ENCODE results near the gene ASS1. TPM values are rescaled to one million over a fixed set of nuclear protein-coding genes. Genes with fewer than 3 reads are reported as not detected.

The ASS1 gene
- total and polyA plus RNA-seq, 4 experiments from 2014 or later = not detected

DNA sequence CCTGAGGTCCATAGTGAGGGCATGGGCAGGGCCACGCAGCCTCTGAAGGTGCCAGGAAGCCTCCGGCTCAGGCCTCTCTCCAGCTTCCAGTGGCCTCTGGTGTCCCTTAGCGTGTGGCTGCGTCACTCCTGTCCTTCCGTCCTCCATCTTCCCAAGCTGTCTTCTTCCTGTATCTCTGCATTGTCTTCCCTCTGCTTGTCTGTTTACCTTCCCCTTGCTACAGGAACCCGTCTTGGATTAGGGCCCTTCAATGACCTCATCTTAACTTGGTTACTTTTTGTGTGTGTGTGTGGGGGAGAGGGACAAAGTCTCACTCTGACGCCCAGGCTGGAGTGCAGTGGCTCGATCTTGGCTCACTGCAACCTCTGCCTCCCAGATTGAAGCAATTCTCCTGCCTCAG, 14.4 kb downstream of the ASS1 start:
- peaks cover 7 to 8% of the 10 kb centered on the region in 2 donors for H3K27me3 Mint-ChIP-seq
- peaks cover 0 to 1% (median 0%) of the 10 kb centered on the region in 8 donors for H3K9me3 Mint-ChIP-seq
- no peak overlapping the region for H3K27ac Mint-ChIP-seq
- Histone ChIP-seq H3K27ac (ENCODE audit: low read depth, low read length) (no peak overlapping the region), H3K27me3 (ENCODE audit: insufficient read depth, low read length) (no peaks in the 10 kb centered on the region), H3K36me3 (ENCODE audit: insufficient read depth, low read length) (no peaks in the 10 kb centered on the region), H3K9me3 (ENCODE audit: control insufficient read depth in 1 of 2, low read length in 2 of 2) (no peaks in the 10 kb centered on the region), H3K4me1 (ENCODE audit: insufficient read depth, low read length) (no peaks in the 10 kb centered on the region), H3K4me3 (ENCODE audit: low read length in 2 of 2) (no peak overlapping the region)
- POLR2A ChIA-PET (ENCODE audit: partially characterized antibody) = no interaction called here
- H3K4me1 Mint-ChIP-seq = no peaks in the 10 kb centered on the region
- intact Hi-C loops (cut with micrococcal nuclease) = no loop called here
- CTCF ChIA-PET (ENCODE audit: partially characterized antibody) = interaction anchor here (14.7 kb wide), 1 partner anchor 225 kb away, joined by 171 read pairs; no protein-coding TSS in a partner anchor
- H3K4me3 Mint-ChIP-seq = no peak overlapping the region
- H3K36me3 Mint-ChIP-seq = no peaks in the 10 kb centered on the region
- no peak for DNase-seq

DNA sequence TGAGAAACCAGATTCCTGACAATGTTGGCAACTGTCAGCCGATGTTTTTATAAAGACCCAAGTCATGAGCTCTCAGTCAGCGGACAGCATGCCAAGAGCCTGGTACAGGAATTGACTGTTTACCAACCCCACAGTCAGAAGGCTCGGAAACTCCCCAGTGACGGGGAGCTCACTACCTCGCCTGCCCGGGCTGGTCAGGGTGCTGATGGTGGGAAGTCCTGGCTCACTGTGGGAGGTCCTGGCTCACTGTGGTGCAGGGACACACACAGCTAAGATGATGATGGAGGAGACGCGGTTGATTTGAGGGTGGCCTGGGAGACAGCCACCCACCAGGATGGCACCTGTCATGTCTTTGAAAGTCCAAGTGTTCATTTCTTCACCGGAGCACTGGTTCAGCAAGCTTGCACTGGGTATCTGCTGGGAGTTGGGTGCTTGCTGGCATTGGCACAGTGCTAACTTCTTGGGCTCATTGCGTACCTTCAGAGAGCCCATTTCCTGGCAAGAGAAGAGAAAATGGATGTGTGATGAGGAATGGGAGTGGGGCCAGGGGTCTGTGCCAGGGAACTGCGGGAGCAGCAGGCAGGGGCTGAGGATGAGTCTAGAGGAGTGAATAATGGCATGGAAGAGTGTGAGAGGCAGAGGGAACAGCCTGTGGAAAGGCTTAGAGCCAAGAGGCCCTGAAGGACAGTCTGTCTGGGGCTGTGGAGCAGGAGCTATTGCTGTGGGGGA, 15.3 kb downstream of the ASS1 start:
- CTCF ChIA-PET (ENCODE audit: partially characterized antibody) = interaction anchor here (0.5 to 14.7 kb wide), 8 partner anchors 10 to 587 kb away, joined by 3 to 171 read pairs (median 4); no protein-coding TSS in a partner anchor
- Mint-ChIP-seq H3K4me3 (peak overlapping the region in 1 of 8 donors; percentile 2), H3K4me1 (no peaks in the 10 kb centered on the region), H3K27ac (no peak overlapping the region), H3K36me3 (no peaks in the 10 kb centered on the region), H3K9me3 (peaks cover 0 to 1% (median 0%) of the 10 kb centered on the region in 8 donors), H3K27me3 (peaks cover 7 to 9% of the 10 kb centered on the region in 2 donors)
- Histone ChIP-seq H3K27me3 (ENCODE audit: insufficient read depth, low read length) (no peaks in the 10 kb centered on the region), H3K36me3 (ENCODE audit: insufficient read depth, low read length) (no peaks in the 10 kb centered on the region), H3K27ac (ENCODE audit: low read depth, low read length) (no peak overlapping the region), H3K4me3 (ENCODE audit: low read length in 2 of 2) (no peak overlapping the region), H3K4me1 (ENCODE audit: insufficient read depth, low read length) (no peaks in the 10 kb centered on the region), H3K9me3 (ENCODE audit: control insufficient read depth in 1 of 2, low read length in 2 of 2) (no peaks in the 10 kb centered on the region)
- intact Hi-C loops (cut with micrococcal nuclease) = loop anchor here (5.0 kb wide), 3 partner anchors 407 to 587 kb away; no protein-coding TSS in a partner anchor
- POLR2A ChIA-PET (ENCODE audit: partially characterized antibody) = interaction anchor here (1.2 kb wide), 1 partner anchor 222 kb away, joined by 4 read pairs; no protein-coding TSS in a partner anchor
- no peak for DNase-seq

DNA sequence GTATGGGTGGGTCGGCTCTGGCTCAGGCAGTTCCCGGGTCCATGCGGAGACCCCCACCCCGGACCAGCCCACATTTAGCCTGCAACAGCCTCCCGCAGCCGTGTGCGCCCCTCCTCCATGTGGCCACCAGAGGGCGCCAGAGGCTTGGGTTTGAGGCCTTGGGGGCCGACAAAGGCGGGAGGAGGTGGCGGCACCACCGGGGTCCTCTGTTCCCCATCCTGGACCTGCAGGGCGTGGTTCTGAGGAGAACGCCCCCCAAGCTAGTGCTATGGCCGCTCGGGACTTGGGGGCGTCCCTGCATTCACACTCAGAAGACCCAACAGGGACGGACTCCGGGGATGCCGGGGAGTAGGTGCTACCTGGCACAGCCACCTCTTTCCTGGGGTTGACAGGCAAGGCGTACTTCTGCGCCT, 16.5 kb downstream of the ASS1 start:
- H3K4me3 ChIP-seq (ENCODE audit: low read length in 2 of 2) = no peak overlapping the region
- no peaks in the 10 kb centered on the region for H3K9me3 ChIP-seq (ENCODE audit: control insufficient read depth in 1 of 2, low read length in 2 of 2)
- Mint-ChIP-seq H3K36me3 (no peaks in the 10 kb centered on the region), H3K27me3 (peaks cover 7 to 9% of the 10 kb centered on the region in 2 donors), H3K4me1 (no peaks in the 10 kb centered on the region), H3K9me3 (peaks cover 0 to 1% (median 0%) of the 10 kb centered on the region in 8 donors), H3K4me3 (no peak overlapping the region), H3K27ac (no peak overlapping the region)
- H3K36me3 ChIP-seq (ENCODE audit: insufficient read depth, low read length) = no peaks in the 10 kb centered on the region
- peak; percentile 53 to 68 (median 58) for DNase-seq
- no peaks in the 10 kb centered on the region for H3K27me3 ChIP-seq (ENCODE audit: insufficient read depth, low read length)
- H3K4me1 ChIP-seq (ENCODE audit: insufficient read depth, low read length) = no peaks in the 10 kb centered on the region
- H3K27ac ChIP-seq (ENCODE audit: low read depth, low read length) = no peak overlapping the region
- ChIA-PET POLR2A (ENCODE audit: partially characterized antibody) (interaction anchor here (1.2 kb wide), 1 partner anchor 221 kb away, joined by 4 read pairs; no protein-coding TSS in a partner anchor), CTCF (ENCODE audit: partially characterized antibody) (interaction anchor here (0.8 to 14.7 kb wide), 5 partner anchors 11 to 586 kb away, joined by 3 to 171 read pairs (median 7); no protein-coding TSS in a partner anchor)
- intact Hi-C loops (cut with micrococcal nuclease) = loop anchor here (1.0 to 5.0 kb wide), 4 partner anchors 221 to 586 kb away; no protein-coding TSS in a partner anchor

DNA sequence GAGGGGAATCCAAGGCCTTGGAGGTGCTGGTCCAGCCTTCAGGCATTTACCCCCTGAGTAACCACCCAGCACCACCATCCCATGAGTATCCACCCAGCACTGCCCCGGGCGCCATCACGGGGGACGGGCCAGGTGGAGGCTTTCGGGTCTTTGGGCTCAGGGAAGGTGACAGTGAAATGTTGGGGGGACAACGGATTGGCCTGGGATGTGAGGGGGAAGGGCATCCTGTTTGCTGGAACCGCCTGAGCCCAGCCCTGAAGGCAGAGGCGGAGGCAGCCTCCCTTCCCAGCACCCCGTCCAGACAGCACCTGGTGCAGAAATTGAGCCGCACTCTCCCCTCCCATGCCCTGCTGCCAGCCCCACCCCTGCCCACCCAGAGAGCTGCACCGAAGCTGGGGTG, 17.0 kb downstream of the ASS1 start:
- intact Hi-C loops (cut with micrococcal nuclease) = loop anchor here (1.0 to 5.0 kb wide), 4 partner anchors 221 to 586 kb away; no protein-coding TSS in a partner anchor
- peaks cover 7 to 12% of the 10 kb centered on the region in 2 donors for H3K27me3 Mint-ChIP-seq
- H3K4me1 ChIP-seq (ENCODE audit: insufficient read depth, low read length) = no peaks in the 10 kb centered on the region
- no peak overlapping the region for H3K27ac ChIP-seq (ENCODE audit: low read depth, low read length)
- H3K4me3 ChIP-seq (ENCODE audit: low read length in 2 of 2) = no peak overlapping the region
- H3K36me3 ChIP-seq (ENCODE audit: insufficient read depth, low read length) = no peaks in the 10 kb centered on the region
- no peaks in the 10 kb centered on the region for H3K36me3 Mint-ChIP-seq
- no peak for DNase-seq
- POLR2A ChIA-PET (ENCODE audit: partially characterized antibody) = interaction anchor here (1.2 kb wide), 1 partner anchor 220 kb away, joined by 4 read pairs; no protein-coding TSS in a partner anchor
- H3K9me3 Mint-ChIP-seq = peaks cover 0 to 1% (median 0%) of the 10 kb centered on the region in 8 donors
- no peak overlapping the region for H3K4me3 Mint-ChIP-seq
- no peaks in the 10 kb centered on the region for H3K9me3 ChIP-seq (ENCODE audit: control insufficient read depth in 1 of 2, low read length in 2 of 2)
- no peak overlapping the region for H3K27ac Mint-ChIP-seq
- no peaks in the 10 kb centered on the region for H3K27me3 ChIP-seq (ENCODE audit: insufficient read depth, low read length)
- H3K4me1 Mint-ChIP-seq = no peaks in the 10 kb centered on the region
- CTCF ChIA-PET (ENCODE audit: partially characterized antibody) = interaction anchor here (1.0 to 14.7 kb wide), 5 partner anchors 10 to 404 kb away, joined by 3 to 171 read pairs (median 3); no protein-coding TSS in a partner anchor

DNA sequence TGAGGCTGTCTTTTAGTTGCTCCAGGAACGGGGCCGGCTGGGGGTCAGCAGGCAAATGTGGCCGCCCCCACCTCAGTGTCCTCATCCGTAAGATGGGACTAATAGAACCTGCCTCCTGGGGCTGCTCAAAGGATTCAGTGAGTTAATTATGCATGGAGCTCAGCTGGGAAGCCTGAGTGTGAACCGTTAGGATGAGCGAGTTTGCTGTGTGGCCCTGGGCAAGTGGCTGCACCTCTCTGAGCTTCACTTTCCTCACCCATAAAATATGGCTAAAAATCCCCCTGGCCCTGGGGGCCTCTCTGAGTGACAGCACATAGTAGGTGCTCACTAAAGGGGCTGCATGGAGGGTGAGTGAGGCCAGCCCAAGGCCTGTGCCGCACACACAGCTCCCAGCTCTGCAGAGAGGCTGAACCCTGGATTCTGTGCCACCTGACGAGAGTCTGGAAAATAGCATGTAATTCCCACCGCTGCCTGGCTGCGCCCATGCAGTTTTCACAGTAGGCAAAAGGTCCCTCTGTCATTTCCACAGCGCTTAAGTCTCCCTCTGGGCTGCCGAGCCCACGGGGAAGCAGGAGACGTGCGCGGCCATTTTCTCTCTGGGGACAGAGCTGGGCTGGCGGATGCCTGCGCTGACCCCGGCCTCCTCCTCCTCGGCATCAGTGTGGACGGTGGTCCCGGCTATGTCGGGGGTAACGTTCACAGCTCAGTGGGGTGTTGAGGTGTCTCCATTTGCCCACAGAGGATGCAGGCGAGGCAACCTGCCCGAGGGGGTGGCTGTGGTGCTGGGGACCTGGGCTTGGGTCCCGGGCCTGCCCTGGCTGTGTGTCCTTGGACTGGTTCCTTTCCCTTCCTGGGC, 18.2 kb downstream of the ASS1 start:
- Histone ChIP-seq H3K4me1 (ENCODE audit: insufficient read depth, low read length) (no peaks in the 10 kb centered on the region), H3K27ac (ENCODE audit: low read depth, low read length) (no peak overlapping the region), H3K27me3 (ENCODE audit: insufficient read depth, low read length) (no peaks in the 10 kb centered on the region), H3K9me3 (ENCODE audit: control insufficient read depth in 1 of 2, low read length in 2 of 2) (no peaks in the 10 kb centered on the region), H3K36me3 (ENCODE audit: insufficient read depth, low read length) (no peaks in the 10 kb centered on the region), H3K4me3 (ENCODE audit: low read length in 2 of 2) (no peak overlapping the region)
- intact Hi-C loops (cut with micrococcal nuclease) = loop anchor here (5.0 kb wide), 3 partner anchors 404 to 584 kb away; no protein-coding TSS in a partner anchor
- POLR2A ChIA-PET (ENCODE audit: partially characterized antibody) = no interaction called here
- peaks cover 15 to 22% of the 10 kb centered on the region in 2 donors for H3K27me3 Mint-ChIP-seq
- H3K9me3 Mint-ChIP-seq = peaks cover 0 to 1% (median 0%) of the 10 kb centered on the region in 8 donors
- no peaks in the 10 kb centered on the region for H3K4me1 Mint-ChIP-seq
- H3K4me3 Mint-ChIP-seq = no peak overlapping the region
- DNase-seq = no peak
- CTCF ChIA-PET (ENCODE audit: partially characterized antibody) = interaction anchor here (0.7 to 14.7 kb wide), 4 partner anchors 25 to 584 kb away, joined by 3 to 171 read pairs (median 3); no protein-coding TSS in a partner anchor
- no peaks in the 10 kb centered on the region for H3K36me3 Mint-ChIP-seq
- peak overlapping the region in 1 of 7 donors; percentile 29 for H3K27ac Mint-ChIP-seq

DNA sequence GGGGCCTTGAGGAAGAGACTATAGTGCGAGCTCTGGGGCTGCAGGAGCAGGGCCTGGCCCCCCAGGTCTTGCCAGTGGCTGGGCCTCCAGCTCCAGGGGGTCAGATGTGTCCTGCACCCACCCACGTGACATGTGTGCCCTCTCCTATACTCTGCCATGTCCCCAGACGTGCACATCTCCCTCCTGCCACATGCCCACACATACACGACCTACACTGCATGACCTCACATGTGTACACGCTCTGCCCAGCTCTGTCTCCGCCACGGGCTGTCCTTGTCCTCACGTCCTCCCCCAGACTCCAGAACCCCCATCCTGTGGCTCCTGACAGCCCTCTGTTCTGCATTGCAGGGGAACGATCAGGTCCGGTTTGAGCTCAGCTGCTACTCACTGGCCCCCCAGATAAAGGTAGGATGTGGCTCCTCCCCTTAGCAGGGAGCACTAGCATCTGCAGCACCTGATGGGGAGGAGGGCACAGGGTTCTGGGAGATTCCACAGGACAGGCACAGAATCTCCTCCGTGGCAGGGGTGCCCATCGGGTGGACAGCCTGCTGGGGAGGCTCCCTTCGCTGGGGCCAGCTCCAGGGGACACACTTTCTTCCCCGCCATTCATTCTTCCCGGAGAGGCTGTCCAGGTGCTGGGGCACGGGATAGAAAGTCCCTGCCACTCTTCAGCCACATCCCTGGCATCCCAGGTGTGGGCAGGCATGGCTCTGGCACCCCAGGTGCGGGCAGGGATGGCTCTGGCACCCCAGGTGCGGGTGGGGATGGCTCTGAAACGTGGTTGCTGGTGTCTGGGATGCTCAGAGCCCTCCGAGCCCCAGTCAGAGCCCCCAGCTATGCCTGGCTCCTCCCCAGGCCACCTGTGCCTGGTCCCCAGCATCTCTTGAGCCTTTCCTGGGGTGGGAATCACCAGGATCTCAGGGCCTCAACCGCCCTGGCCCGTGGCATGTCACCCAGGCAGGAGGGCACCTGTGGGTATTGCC, 19.3 kb downstream of the ASS1 start:
- Histone ChIP-seq H3K27me3 (ENCODE audit: insufficient read depth, low read length) (no peaks in the 10 kb centered on the region), H3K4me1 (ENCODE audit: insufficient read depth, low read length) (no peaks in the 10 kb centered on the region), H3K27ac (ENCODE audit: low read depth, low read length) (no peak overlapping the region), H3K4me3 (ENCODE audit: low read length in 2 of 2) (no peak overlapping the region), H3K9me3 (ENCODE audit: control insufficient read depth in 1 of 2, low read length in 2 of 2) (no peaks in the 10 kb centered on the region), H3K36me3 (ENCODE audit: insufficient read depth, low read length) (no peaks in the 10 kb centered on the region)
- no peaks in the 10 kb centered on the region for H3K36me3 Mint-ChIP-seq
- H3K4me1 Mint-ChIP-seq = no peaks in the 10 kb centered on the region
- H3K9me3 Mint-ChIP-seq = peaks cover 0 to 1% (median 0%) of the 10 kb centered on the region in 8 donors
- no peak overlapping the region for H3K27ac Mint-ChIP-seq
- ChIA-PET POLR2A (ENCODE audit: partially characterized antibody) (no interaction called here), CTCF (ENCODE audit: partially characterized antibody) (interaction anchor here (0.6 to 14.7 kb wide), 2 partner anchors 220 to 299 kb away, joined by 3 to 171 read pairs; no protein-coding TSS in a partner anchor)
- no peak overlapping the region for H3K4me3 Mint-ChIP-seq
- peaks cover 21 to 23% of the 10 kb centered on the region in 2 donors for H3K27me3 Mint-ChIP-seq
- DNase-seq = no peak
- intact Hi-C loops (cut with micrococcal nuclease) = loop anchor here (5.0 kb wide), 3 partner anchors 403 to 583 kb away; no protein-coding TSS in a partner anchor
